NB4 (cell line): ENCODE data around the gene TOM1L2.
A peak's percentile ranks its signal among the peaks of the same experiment; 100 is the strongest.

ENCODE experiments used
- DNase-seq: peaks from one replicate; pipeline ENCODE4 v3.0.0; 2010; ENCODE audit warnings: low read depth
- H3K4me3 ChIP-seq: one replicate; pipeline ENCODE4 v1.5.1; 2011; ENCODE audit warnings: mild to moderate bottlenecking, low read depth, low read length, moderate library complexity
- MYC ChIP-seq: IDR thresholded peaks from 2 replicates; pipeline ENCODE4 v1.6.1; 2011; ENCODE audit warnings: low read depth, low read length
- POLR2A ChIP-seq: IDR thresholded peaks from 2 replicates; pipeline ENCODE4 v1.6.1; 2011; ENCODE audit warnings: mild to moderate bottlenecking; ENCODE audit not compliant: insufficient read length; ENCODE audit errors: extremely low read depth
- TF ChIP-seq, protein P1 (sequence below): IDR thresholded peaks from 2 replicates; pipeline ENCODE4 v1.6.1; 2011; ENCODE audit warnings: low read depth, low read length
- TF ChIP-seq, protein P2 (sequence below): IDR thresholded peaks from one replicate; pipeline ENCODE4 v1.5.1; 2012; ENCODE audit warnings: low read depth, low read length

TOM1L2 gene

GRCh38 chr17:17938388-17939107 is 33.7 kb downstream of the TOM1L2 start:
- no peak for DNase-seq
- H3K4me3 ChIP-seq = no peak overlapping the region
- no peak for TF ChIP-seq POLR2A
- TF ChIP-seq, protein P1, sequence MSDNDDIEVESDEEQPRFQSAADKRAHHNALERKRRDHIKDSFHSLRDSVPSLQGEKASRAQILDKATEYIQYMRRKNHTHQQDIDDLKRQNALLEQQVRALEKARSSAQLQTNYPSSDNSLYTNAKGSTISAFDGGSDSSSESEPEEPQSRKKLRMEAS = no peak
- TF ChIP-seq, protein P2, sequence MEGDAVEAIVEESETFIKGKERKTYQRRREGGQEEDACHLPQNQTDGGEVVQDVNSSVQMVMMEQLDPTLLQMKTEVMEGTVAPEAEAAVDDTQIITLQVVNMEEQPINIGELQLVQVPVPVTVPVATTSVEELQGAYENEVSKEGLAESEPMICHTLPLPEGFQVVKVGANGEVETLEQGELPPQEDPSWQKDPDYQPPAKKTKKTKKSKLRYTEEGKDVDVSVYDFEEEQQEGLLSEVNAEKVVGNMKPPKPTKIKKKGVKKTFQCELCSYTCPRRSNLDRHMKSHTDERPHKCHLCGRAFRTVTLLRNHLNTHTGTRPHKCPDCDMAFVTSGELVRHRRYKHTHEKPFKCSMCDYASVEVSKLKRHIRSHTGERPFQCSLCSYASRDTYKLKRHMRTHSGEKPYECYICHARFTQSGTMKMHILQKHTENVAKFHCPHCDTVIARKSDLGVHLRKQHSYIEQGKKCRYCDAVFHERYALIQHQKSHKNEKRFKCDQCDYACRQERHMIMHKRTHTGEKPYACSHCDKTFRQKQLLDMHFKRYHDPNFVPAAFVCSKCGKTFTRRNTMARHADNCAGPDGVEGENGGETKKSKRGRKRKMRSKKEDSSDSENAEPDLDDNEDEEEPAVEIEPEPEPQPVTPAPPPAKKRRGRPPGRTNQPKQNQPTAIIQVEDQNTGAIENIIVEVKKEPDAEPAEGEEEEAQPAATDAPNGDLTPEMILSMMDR = no peak
- TF ChIP-seq MYC = no peak

- H3K4me3 ChIP-seq = no peak overlapping the region
- TF ChIP-seq MYC (no peak), POLR2A (no peak)
- TF ChIP-seq, protein P2 = no peak
- TF ChIP-seq, protein P1 = no peak
These were observed 34.2 kb downstream of the TOM1L2 start for GRCh38 chr17:17937958-17938357.

DNA sequence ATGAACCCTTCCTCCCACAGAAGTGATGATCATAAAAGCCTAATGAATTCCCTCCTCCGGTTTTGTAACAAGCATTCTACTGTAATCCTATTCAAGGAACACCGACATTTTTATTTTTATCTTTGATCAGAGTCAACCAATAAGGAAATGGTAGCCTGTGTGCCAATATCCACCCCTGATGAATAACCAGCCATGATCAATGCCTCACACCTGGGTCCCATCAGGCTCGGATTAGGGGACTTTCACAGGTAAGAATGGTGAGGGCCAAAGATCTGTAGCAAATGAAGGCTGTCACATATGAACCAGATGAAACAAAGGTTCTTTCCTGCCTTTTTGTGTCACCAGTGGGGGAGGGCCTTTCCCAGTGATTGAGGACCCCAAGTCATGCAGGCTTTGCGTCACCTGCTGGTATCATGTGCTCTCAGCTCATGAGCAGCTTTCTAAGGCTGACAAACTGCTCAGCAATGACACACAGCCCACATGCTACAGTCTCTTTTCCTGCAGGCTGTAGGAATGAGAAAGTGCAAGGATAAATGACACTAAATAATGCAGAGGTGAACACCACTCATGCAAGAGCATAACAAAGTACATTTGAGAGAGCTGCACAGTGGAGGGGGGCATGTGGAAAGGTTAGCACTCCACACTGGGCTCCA is 34.9 kb downstream of the TOM1L2 start:
- no peak for DNase-seq
- TF ChIP-seq, protein P1 = no peak
- TF ChIP-seq POLR2A = no peak
- H3K4me3 ChIP-seq = no peak overlapping the region

More at GRCh38 chr17:17937958-17938357, 34.2 kb downstream of the TOM1L2 start:
- DNase-seq = no peak

DNA sequence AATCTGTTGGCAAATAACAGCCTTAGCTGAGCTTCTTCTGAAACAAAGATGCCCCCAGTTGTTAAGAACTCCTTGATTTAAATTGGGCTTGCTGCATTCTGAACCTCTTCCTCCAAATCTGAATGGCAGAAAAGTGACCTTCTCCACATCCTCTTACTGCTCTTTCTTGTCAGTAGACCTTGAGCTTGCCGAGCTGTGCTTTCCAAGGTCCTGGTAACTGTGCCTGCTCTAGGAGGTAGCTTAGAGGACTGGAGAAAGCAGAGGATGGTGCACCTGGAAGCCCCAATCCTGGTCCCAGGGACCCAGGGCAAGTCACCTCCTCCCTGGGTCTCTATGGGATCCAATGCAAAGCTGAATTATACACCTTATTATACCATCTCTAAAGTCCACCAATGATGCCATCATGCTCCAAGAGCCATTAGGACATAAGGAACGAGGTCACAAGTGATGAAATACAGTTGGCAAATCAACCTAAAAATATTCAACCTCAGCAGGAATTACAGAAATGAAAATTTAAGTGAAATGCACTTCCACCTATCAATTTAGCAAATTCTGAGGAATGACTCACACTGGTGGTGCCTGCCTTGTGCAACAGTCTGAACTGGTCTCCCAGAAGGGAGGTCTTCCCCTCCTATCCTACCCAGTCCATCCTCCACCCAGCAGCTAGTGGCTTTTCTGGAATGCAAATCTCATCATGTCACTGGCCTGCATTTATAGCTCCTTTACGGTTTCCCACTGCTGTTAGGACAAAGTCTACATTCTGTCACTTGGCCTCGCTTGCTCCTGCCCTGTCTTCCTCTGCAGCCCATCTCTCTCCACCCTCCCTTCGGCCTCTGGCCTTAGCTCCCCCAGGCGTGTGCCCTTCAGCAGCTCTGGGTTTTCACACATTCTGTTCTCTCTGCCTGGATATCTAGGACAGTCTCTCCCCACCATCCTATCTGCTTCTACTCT is 36.6 kb downstream of the TOM1L2 start:
- peak; percentile 83 for DNase-seq
- H3K4me3 ChIP-seq = no peak overlapping the region
- TF ChIP-seq, protein P2 = no peak
- TF ChIP-seq POLR2A = no peak
- TF ChIP-seq MYC = no peak
- TF ChIP-seq, protein P1 = no peak

DNA sequence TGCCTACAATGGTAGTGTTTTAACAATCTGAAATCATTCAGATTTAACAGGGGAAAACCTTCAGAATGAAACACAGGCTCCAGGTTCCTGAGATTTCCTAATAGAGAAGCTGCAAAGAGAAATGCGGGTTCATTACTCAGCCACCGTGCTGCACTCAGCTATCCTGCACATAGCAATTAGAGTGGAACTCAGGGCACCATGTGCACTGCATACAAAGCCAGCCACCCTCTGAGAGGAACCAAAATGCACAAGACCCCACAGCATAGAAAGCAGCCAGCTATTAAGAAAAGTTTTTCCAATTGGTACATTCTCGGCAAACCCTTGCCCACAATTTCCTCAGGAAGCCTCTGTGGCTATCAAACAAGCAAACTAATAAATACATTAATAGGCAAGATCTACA is 37.4 kb downstream of the TOM1L2 start:
- no peak overlapping the region for H3K4me3 ChIP-seq
- DNase-seq = no peak
- TF ChIP-seq MYC = no peak
- TF ChIP-seq, protein P1 = no peak
- TF ChIP-seq, protein P2 = no peak
- TF ChIP-seq POLR2A = no peak

GRCh38 chr17:17934214-17934613 is 38.0 kb downstream of the TOM1L2 start:
- H3K4me3 ChIP-seq = no peak overlapping the region
- TF ChIP-seq, protein P2 = no peak
- TF ChIP-seq MYC (no peak), POLR2A (no peak)
- TF ChIP-seq, protein P1 = no peak
- no peak for DNase-seq
